HEK293T (cell line): Measurements from ENCODE around the gene ACOT9.

ENCODE experiments used
- ARNT ChIP-seq: fragments of 450-650 bp; IDR thresholded peaks from 2 replicates; pipeline ENCODE4 v1.6.1; 2017; ENCODE audit warnings: mild to moderate bottlenecking
- BHLHE40 ChIP-seq: fragments of 450-650 bp; IDR thresholded peaks from 2 replicates; pipeline ENCODE4 v1.6.1; 2016; ENCODE audit warnings: mild to moderate bottlenecking, moderate library complexity, borderline replicate concordance
- CTBP1 ChIP-seq: fragments of 450-650 bp; IDR thresholded peaks from 2 replicates; pipeline ENCODE4 v1.6.1; 2016; ENCODE audit warnings: borderline replicate concordance
- FOXA1 ChIP-seq: fragments of 450-650 bp; IDR thresholded peaks from 2 replicates; pipeline ENCODE4 v1.6.1; 2016; ENCODE audit warnings: mild to moderate bottlenecking
- FOXK2 ChIP-seq: fragments of 450-650 bp; IDR thresholded peaks from 2 replicates; pipeline ENCODE4 v1.6.1; 2016; ENCODE audit warnings: mild to moderate bottlenecking
- FOXM1 ChIP-seq: fragments of 450-650 bp; IDR thresholded peaks from 2 replicates; pipeline ENCODE4 v1.6.1; 2017; ENCODE audit warnings: mild to moderate bottlenecking, borderline replicate concordance
- HDGF ChIP-seq: fragments of 450-650 bp; IDR thresholded peaks from 2 replicates; pipeline ENCODE4 v1.6.1; 2017; ENCODE audit warnings: antibody characterized with exemption, borderline replicate concordance
- L3MBTL2 ChIP-seq: fragments of 450-650 bp; conservative IDR thresholded peaks from 2 replicates; pipeline ENCODE4 v1.6.1; 2016; ENCODE audit warnings: mild to moderate bottlenecking
- NFRKB ChIP-seq: fragments of 450-650 bp; IDR thresholded peaks from 2 replicates; pipeline ENCODE4 v1.6.1; 2016; ENCODE audit warnings: mild to moderate bottlenecking, moderate library complexity
- PKNOX1 ChIP-seq: fragments of 450-650 bp; IDR thresholded peaks from 2 replicates; pipeline ENCODE4 v1.6.1; 2016
- SP1 ChIP-seq: fragments of 450-650 bp; IDR thresholded peaks from 2 replicates; pipeline ENCODE4 v1.6.1; 2017
- SUZ12 ChIP-seq: fragments of 450-650 bp; IDR thresholded peaks from 2 replicates; pipeline ENCODE4 v1.6.1; 2016; ENCODE audit warnings: mild to moderate bottlenecking
- ZNF384 ChIP-seq: fragments of 450-650 bp; IDR thresholded peaks from 2 replicates; pipeline ENCODE4 v1.6.1; 2016

GRCh38 chrX:23786268-23786815 is 43.3 kb upstream of the ACOT9 start:
- TF ChIP-seq NFRKB (no peak), FOXA1 (no peak), BHLHE40 (no peak), CTBP1 (no peak), SUZ12 (no peak), FOXK2 (no peak), L3MBTL2 (no peak), ZNF384 (no peak), FOXM1 (no peak), SP1 (no peak), ARNT (no peak), PKNOX1 (no peak), HDGF (no peak)
